ENCODE results near the gene SLC6A9.

GRCh38 chr1:43949678-43950077 is 81.6 kb downstream of the SLC6A9 start:
- no peak for TF ChIP-seq NFIC (IDR thresholded peaks at IDR 0.05)
- TF ChIP-seq EGR1 (IDR thresholded peaks at IDR 0.05), result no peak
- TF ChIP-seq RAD21 (IDR thresholded peaks at IDR 0.05; ENCODE audit: low read depth), result no peak
- TF ChIP-seq EP300 (IDR thresholded peaks at IDR 0.05; ENCODE audit: borderline replicate concordance), result no peak
